Vagina (tissue), 2 donors: ENCODE data around the gene AMBRA1. TPM values are rescaled to one million over a fixed set of nuclear protein-coding genes. Genes with fewer than 3 reads are reported as not detected.

Source experiments
- DNase-seq, 2 donors: peaks; one replicate each; pipeline ENCODE4 v3.0.0-alpha.2; 2017; ENCODE audit errors: extremely low spot score in 2 of 2
- H3K27ac ChIP-seq: fragments of 200-600 bp; sonication (generic); one replicate; pipeline ENCODE4 v1.5.1; 2019
- H3K27me3 ChIP-seq: fragments of 200-600 bp; sonication (generic); one replicate; pipeline ENCODE4 v1.5.1; 2019
- H3K36me3 ChIP-seq, 2 donors: fragments of 200-600 bp; sonication (generic); one replicate each; pipeline ENCODE4 v1.5.1; 2017 to 2019
- H3K4me1 ChIP-seq: fragments of 200-600 bp; sonication (generic); one replicate; pipeline ENCODE4 v1.5.1; 2019
- H3K4me3 ChIP-seq, 2 donors: fragments of 200-600 bp; sonication (generic); 1 replicate in 1 of 2; 2 replicates in 1 of 2; pipeline ENCODE4 v1.5.1; 2016 to 2019
- H3K9me3 ChIP-seq: fragments of 200-600 bp; sonication (generic); one replicate; pipeline ENCODE4 v1.5.1; 2019
- CTCF ChIP-seq, 3 experiments: fragments of 450-650 bp in 2 of 3; fragments of 200-600 bp in 1 of 3; sonication (generic) in 1 of 3; IDR thresholded peaks; one replicate each; pipeline ENCODE4 v1.5.1; 2017 to 2019; ENCODE audit warnings: antibody characterized with exemption in 3 of 3, mild to moderate bottlenecking in 2 of 3, moderate library complexity in 2 of 3
- POLR2A ChIP-seq, 2 donors: fragments of 450-650 bp; IDR thresholded peaks; one replicate each; pipeline ENCODE4 v1.6.1; 2017; ENCODE audit warnings: antibody characterized with exemption in 2 of 2, mild to moderate bottlenecking in 2 of 2, moderate library complexity in 2 of 2
- POLR2AphosphoS5 ChIP-seq, 2 donors: sonication (generic); formaldehyde crosslinking; IDR thresholded peaks; one replicate each; pipeline ENCODE4 v1.9.0; 2017; ENCODE audit warnings: antibody characterized with exemption in 2 of 2, mild to moderate bottlenecking in 2 of 2, low read depth in 1 of 2; ENCODE audit not compliant: insufficient read depth in 1 of 2
- intact Hi-C: fragments of 100-400 bp; cut with DNase I; formaldehyde crosslinking; loops from one replicate; pipeline ENCODE4 v1.15.1; 2023
- total RNA-seq: library from RNA; depleted of rRNA; stranded (reverse); fragments of >200 nt; gene quantifications from one replicate; pipeline ENCODE4 v1.2.3, GENCODE V29; 2016

AMBRA1 gene
- 40.0 TPM for total RNA-seq

DNA sequence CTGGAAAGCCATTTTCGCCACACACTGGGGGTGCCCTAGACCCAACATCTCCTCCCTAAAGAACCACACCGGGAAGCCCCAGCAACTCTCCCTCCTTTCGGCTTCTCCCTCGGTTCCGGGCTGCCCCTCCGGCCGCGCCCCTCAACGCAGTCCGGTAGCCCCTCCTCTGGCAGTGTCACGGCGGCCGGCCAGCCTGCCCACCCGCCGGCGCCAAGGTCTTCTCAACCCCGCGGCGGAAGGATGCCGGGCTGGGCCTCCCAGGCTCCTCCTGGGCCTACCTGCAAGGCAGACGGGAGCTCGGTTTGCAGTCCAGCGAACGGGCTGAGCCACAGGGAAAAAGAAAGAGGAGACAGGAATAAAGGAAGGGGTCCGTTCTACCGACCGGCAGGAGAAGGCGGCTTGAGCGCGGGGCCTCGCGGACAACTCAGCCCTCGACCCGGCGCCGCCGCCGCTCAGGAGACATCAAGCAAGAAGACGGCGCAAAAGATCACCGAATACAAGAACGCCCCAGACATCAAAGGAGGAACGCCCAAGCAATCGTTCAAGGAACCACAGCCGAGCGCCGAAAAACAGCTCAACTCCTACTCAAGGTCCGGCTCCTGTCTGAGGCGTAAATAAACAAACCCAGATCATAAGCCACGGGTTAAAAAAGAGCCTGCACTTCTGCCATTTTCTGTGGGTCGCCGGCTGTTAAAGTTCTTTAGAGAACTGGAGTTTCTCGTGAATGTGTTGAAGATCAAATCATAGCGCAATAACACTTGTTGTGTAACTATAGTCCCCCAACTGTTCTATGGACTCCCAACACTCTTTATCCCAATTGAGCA, at the start of gene AMBRA1:
Gene AMBRA1, minus strand, starts transcription at position 474 of the 824 bp plus-strand sequence. CDS start 45,643 bp downstream, outside the sequence.
- Histone ChIP-seq H3K27me3 (no peaks in the 10 kb centered on the region), H3K4me1 (peaks cover 48% of the 10 kb centered on the region), H3K9me3 (no peaks in the 10 kb centered on the region), H3K27ac (peak within 1 kb of the TSS; percentile 83), H3K4me3 (peak within 1 kb of the TSS; percentile 77 to 97), H3K36me3 (no peaks in the 10 kb centered on the region)
- TF ChIP-seq POLR2A (IDR thresholded peaks at IDR 0.05) (peak in 1 of 2 donors; percentile 31), CTCF (IDR thresholded peaks at IDR 0.05) (no peak), POLR2AphosphoS5 (IDR thresholded peaks at IDR 0.05; ENCODE audit: insufficient read depth in 1 of 2, low read depth in 1 of 2) (peak; percentile 82 to 90)
- DNase-seq = no peak
- intact Hi-C loops = no loop called here

DNA sequence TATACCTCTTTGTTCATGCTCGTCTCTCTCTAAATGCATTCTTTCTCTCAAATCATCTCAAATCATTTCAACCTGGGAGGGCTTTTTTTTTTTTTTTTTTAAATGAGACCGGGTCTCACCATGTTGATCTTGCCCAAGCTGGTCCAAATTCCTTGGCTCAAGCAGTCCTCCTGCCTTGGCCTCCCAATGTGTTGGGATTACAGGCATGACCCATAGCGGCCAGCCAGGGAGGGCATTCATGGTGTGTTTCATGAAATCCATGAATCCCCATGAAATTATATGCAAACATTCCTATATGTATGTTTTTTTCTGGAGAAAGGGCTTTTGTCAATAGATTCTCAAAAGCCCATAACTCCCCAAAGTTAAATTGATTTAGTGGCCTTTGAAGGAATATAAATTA, 49.7 kb upstream of the AMBRA1 start:
- DNase-seq = no peak
- Histone ChIP-seq H3K4me1 (peaks cover 11% of the 10 kb centered on the region), H3K27ac (no peak overlapping the region), H3K27me3 (no peaks in the 10 kb centered on the region), H3K4me3 (no peak overlapping the region), H3K9me3 (no peaks in the 10 kb centered on the region), H3K36me3 (peaks cover 0 to 35% of the 10 kb centered on the region in 2 donors)
- TF ChIP-seq POLR2AphosphoS5 (IDR thresholded peaks at IDR 0.05; ENCODE audit: insufficient read depth in 1 of 2, low read depth in 1 of 2) = no peak
- TF ChIP-seq CTCF (IDR thresholded peaks at IDR 0.05) = no peak
- no peak for TF ChIP-seq POLR2A (IDR thresholded peaks at IDR 0.05)
- intact Hi-C loops = no loop called here

GRCh38 chr11:46642627-46643335, 49.0 kb upstream of the AMBRA1 start:
- H3K9me3 ChIP-seq = no peaks in the 10 kb centered on the region
- H3K4me3 ChIP-seq = no peak overlapping the region
- intact Hi-C loops = no loop called here
- H3K4me1 ChIP-seq = peaks cover 4% of the 10 kb centered on the region
- no peak overlapping the region for H3K27ac ChIP-seq
- H3K27me3 ChIP-seq = no peaks in the 10 kb centered on the region
- no peak for DNase-seq
- no peak for TF ChIP-seq POLR2A (IDR thresholded peaks at IDR 0.05)
- TF ChIP-seq POLR2AphosphoS5 (IDR thresholded peaks at IDR 0.05; ENCODE audit: insufficient read depth in 1 of 2, low read depth in 1 of 2) = no peak
- H3K36me3 ChIP-seq = peaks cover 0 to 32% of the 10 kb centered on the region in 2 donors

- peaks cover 0 to 20% of the 10 kb centered on the region in 2 donors for H3K36me3 ChIP-seq
- intact Hi-C loops = no loop called here
Measured at GRCh38 chr11:46641639-46642038, 47.8 kb upstream of the AMBRA1 start.

More at GRCh38 chr11:46641639-46642038, 47.8 kb upstream of the AMBRA1 start:
- Histone ChIP-seq H3K4me3 (no peak overlapping the region), H3K4me1 (no peaks in the 10 kb centered on the region), H3K9me3 (no peaks in the 10 kb centered on the region), H3K27me3 (no peaks in the 10 kb centered on the region), H3K27ac (no peak overlapping the region)
- no peak for DNase-seq
- no peak for TF ChIP-seq CTCF (IDR thresholded peaks at IDR 0.05)
- no peak for TF ChIP-seq POLR2A (IDR thresholded peaks at IDR 0.05)
- no peak for TF ChIP-seq POLR2AphosphoS5 (IDR thresholded peaks at IDR 0.05; ENCODE audit: insufficient read depth in 1 of 2, low read depth in 1 of 2)
